ENCODE results near the gene SPECC1L.

SPECC1L gene

DNA sequence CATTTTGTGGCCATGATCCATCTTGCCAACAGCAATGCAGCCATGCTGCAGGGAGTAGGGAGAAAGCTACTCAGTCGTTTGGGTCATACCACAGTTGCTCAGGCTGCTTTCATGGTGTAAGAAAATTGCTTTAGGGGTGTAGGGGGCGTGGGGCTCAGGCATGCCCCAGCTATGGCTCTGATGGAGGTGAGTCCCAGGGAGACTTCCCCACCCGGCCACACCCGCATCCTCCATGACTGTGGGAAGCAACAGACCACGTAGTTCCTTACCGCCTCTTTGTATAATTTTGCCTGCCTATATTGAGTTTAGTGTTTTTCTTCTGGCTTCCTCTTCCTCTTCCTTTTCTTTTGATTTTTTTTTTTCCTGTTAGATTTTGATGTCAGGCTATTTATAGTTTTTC lies 58.8 kb downstream of the SPECC1L start:
- CTCF ChIA-PET, result interaction anchor here (0.8 to 1.6 kb wide), 2 partner anchors 99 to 195 kb away, joined by 3 read pairs; no protein-coding TSS in a partner anchor
- POLR2A ChIA-PET, result no interaction called here
- no peaks in the 10 kb centered on the region for H3K27me3 ChIP-seq (replicated peaks in 2 of 5; ENCODE audit: control insufficient read depth in 4 of 5, insufficient read depth in 5 of 5, low read length in 4 of 5)
- H3K36me3 ChIP-seq (ENCODE audit: control insufficient read depth in 4 of 4, insufficient read depth in 4 of 4, low read length in 3 of 4), result peaks cover 16 to 46% (median 22%) of the 10 kb centered on the region in 4 experiments
- no peak overlapping the region for H3K4me3 ChIP-seq (ENCODE audit: control insufficient read depth in 1 of 7, extremely low read depth in 1 of 7, insufficient read depth in 4 of 7, low read depth in 2 of 7, low read length in 6 of 7)
- no peak for DNase-seq
- 90% methylated on average over 2 of the region's 6 CpGs for WGBS (ENCODE audit: insufficient coverage)
- H3K9me3 ChIP-seq (ENCODE audit: control extremely low read depth in 1 of 5, control insufficient read depth in 4 of 5, insufficient read depth in 2 of 5, low read depth in 1 of 5, low read length in 4 of 5), result no peaks in the 10 kb centered on the region
- H3K27ac ChIP-seq (ENCODE audit: insufficient read depth in 1 of 2, low read depth in 1 of 2, low read length in 2 of 2, poor library complexity in 1 of 2, severe bottlenecking in 2 of 2), result no peak overlapping the region
- peaks cover 6 to 19% (median 14%) of the 10 kb centered on the region in 4 experiments for H3K4me1 ChIP-seq (ENCODE audit: control extremely low read depth in 1 of 4, control insufficient read depth in 4 of 4, insufficient read depth in 4 of 4, low read length in 3 of 4)

- POLR2A ChIA-PET, result no interaction called here
- H3K27me3 ChIP-seq (replicated peaks in 2 of 5; ENCODE audit: control insufficient read depth in 4 of 5, insufficient read depth in 5 of 5, low read length in 4 of 5), result no peaks in the 10 kb centered on the region
- peaks cover 10 to 24% (median 18%) of the 10 kb centered on the region in 4 experiments for H3K4me1 ChIP-seq (ENCODE audit: control extremely low read depth in 1 of 4, control insufficient read depth in 4 of 4, insufficient read depth in 4 of 4, low read length in 3 of 4)
- no peaks in the 10 kb centered on the region for H3K9me3 ChIP-seq (ENCODE audit: control extremely low read depth in 1 of 5, control insufficient read depth in 4 of 5, insufficient read depth in 2 of 5, low read depth in 1 of 5, low read length in 4 of 5)
- peaks cover 16 to 54% (median 25%) of the 10 kb centered on the region in 4 experiments for H3K36me3 ChIP-seq (ENCODE audit: control insufficient read depth in 4 of 4, insufficient read depth in 4 of 4, low read length in 3 of 4)
- H3K4me3 ChIP-seq (ENCODE audit: control insufficient read depth in 1 of 7, extremely low read depth in 1 of 7, insufficient read depth in 4 of 7, low read depth in 2 of 7, low read length in 6 of 7), result no peak overlapping the region
- WGBS (ENCODE audit: insufficient coverage), result no CpG with 5 or more reads among the region's 1 CpG
- DNase-seq, result no peak
- CTCF ChIA-PET, result interaction anchor here (0.5 kb wide), 1 partner anchor 137 kb away, joined by 3 read pairs; no protein-coding TSS in a partner anchor
- H3K27ac ChIP-seq (ENCODE audit: insufficient read depth in 1 of 2, low read depth in 1 of 2, low read length in 2 of 2, poor library complexity in 1 of 2, severe bottlenecking in 2 of 2), result no peak overlapping the region
These were observed 60.0 kb downstream of the SPECC1L start for GRCh38 chr22:24330636-24331035.

DNA sequence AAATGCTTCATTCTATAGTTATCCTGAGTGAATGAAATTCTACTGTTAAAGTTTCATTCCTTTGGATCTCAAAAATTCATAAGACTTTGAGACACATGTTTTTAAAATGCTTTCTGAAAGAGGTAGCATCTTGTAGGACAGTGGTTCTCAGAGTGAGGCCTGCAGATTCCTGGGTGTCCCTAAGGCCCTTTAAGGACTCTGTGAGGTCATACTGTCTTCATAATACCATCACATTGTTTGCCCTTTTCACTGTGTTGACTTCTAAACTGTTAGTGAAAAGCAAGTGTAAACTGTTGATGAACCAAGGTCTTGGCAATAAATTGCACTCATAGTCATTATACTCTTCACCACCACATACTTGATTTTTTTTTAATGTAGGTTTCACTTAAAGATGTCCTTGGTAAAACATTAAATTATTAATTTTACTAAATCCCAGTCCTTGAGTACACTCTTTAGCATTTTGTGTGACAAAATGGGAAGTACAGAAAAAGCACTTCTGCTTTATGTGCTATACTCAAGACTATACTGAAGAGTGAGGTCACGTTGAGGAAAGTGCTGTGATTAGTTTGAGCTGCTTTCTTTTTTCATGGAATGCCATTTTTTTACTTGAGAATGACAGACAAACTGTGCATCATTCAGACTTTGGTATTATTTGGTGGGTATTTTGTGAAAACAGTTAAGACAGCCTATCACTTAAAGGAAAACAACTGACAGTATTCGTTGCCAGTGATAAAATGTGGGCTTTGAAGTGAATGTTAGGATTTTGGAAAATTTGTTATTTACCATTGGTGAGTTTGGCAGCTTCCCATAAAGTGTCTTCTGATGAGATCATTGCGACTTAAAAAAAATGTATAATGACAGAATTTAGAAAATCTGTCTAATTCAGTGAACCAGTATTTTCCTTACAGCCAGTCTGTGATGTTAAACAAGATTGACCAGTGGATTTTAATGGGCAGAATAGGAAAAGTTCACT lies 61.1 kb downstream of the SPECC1L start:
- 33% methylated on average over 1 of the region's 3 CpGs for WGBS (ENCODE audit: insufficient coverage)

DNA sequence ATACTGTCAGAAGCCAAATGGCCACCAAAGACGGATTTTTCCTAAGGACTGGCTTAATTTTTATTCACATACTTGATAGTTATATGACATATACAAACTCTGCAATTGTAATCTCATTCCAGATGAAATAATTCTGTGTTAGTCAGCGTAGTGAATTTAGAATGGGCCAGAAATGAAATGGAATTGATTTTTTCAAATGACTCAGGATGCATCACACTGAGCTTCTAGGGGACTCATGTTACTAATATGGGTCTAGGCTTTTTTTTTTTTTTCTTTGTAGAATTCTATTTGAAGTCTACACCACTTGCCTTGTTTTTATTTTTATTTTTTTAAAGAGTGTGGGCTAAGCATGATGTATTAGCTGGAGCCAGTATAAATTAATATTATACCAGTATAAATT lies 62.7 kb downstream of the SPECC1L start:
- H3K27me3 ChIP-seq (replicated peaks in 2 of 5; ENCODE audit: control insufficient read depth in 4 of 5, insufficient read depth in 5 of 5, low read length in 4 of 5), result no peaks in the 10 kb centered on the region
- no peak overlapping the region for H3K27ac ChIP-seq (ENCODE audit: insufficient read depth in 1 of 2, low read depth in 1 of 2, low read length in 2 of 2, poor library complexity in 1 of 2, severe bottlenecking in 2 of 2)
- ChIA-PET CTCF (interaction anchor here (0.9 to 1.9 kb wide), 4 partner anchors 11 to 193 kb away, joined by 3 to 4 read pairs (median 4); no protein-coding TSS in a partner anchor), POLR2A (no interaction called here)
- WGBS (ENCODE audit: insufficient coverage), result 100% methylated on average over 1 of the region's 2 CpGs
- peaks cover 11 to 53% (median 23%) of the 10 kb centered on the region in 4 experiments for H3K36me3 ChIP-seq (ENCODE audit: control insufficient read depth in 4 of 4, insufficient read depth in 4 of 4, low read length in 3 of 4)
- no peaks in the 10 kb centered on the region for H3K9me3 ChIP-seq (ENCODE audit: control extremely low read depth in 1 of 5, control insufficient read depth in 4 of 5, insufficient read depth in 2 of 5, low read depth in 1 of 5, low read length in 4 of 5)
- peaks cover 9 to 19% (median 16%) of the 10 kb centered on the region in 4 experiments for H3K4me1 ChIP-seq (ENCODE audit: control extremely low read depth in 1 of 4, control insufficient read depth in 4 of 4, insufficient read depth in 4 of 4, low read length in 3 of 4)
- DNase-seq, result no peak
- H3K4me3 ChIP-seq (ENCODE audit: control insufficient read depth in 1 of 7, extremely low read depth in 1 of 7, insufficient read depth in 4 of 7, low read depth in 2 of 7, low read length in 6 of 7), result no peak overlapping the region

More for the DNA sequence above, 61.1 kb downstream of the SPECC1L start:
- CTCF ChIA-PET, result interaction anchor here (0.6 to 1.4 kb wide), 4 partner anchors 12 to 554 kb away, joined by 3 to 4 read pairs (median 3); no protein-coding TSS in a partner anchor
- Histone ChIP-seq H3K36me3 (ENCODE audit: control insufficient read depth in 4 of 4, insufficient read depth in 4 of 4, low read length in 3 of 4) (peaks cover 11 to 48% (median 25%) of the 10 kb centered on the region in 4 experiments), H3K27ac (ENCODE audit: insufficient read depth in 1 of 2, low read depth in 1 of 2, low read length in 2 of 2, poor library complexity in 1 of 2, severe bottlenecking in 2 of 2) (no peak overlapping the region), H3K27me3 (replicated peaks in 2 of 5; ENCODE audit: control insufficient read depth in 4 of 5, insufficient read depth in 5 of 5, low read length in 4 of 5) (no peaks in the 10 kb centered on the region), H3K4me3 (ENCODE audit: control insufficient read depth in 1 of 7, extremely low read depth in 1 of 7, insufficient read depth in 4 of 7, low read depth in 2 of 7, low read length in 6 of 7) (no peak overlapping the region), H3K9me3 (ENCODE audit: control extremely low read depth in 1 of 5, control insufficient read depth in 4 of 5, insufficient read depth in 2 of 5, low read depth in 1 of 5, low read length in 4 of 5) (no peaks in the 10 kb centered on the region), H3K4me1 (ENCODE audit: control extremely low read depth in 1 of 4, control insufficient read depth in 4 of 4, insufficient read depth in 4 of 4, low read length in 3 of 4) (peaks cover 9 to 19% (median 16%) of the 10 kb centered on the region in 4 experiments)
- POLR2A ChIA-PET, result no interaction called here
- peak; percentile 14 to 74 (median 58) for DNase-seq

- peaks cover 8 to 54% (median 25%) of the 10 kb centered on the region in 4 experiments for H3K36me3 ChIP-seq (ENCODE audit: control insufficient read depth in 4 of 4, insufficient read depth in 4 of 4, low read length in 3 of 4)
- no CpG with 5 or more reads among the region's 1 CpG for WGBS (ENCODE audit: insufficient coverage)
- peak in 1 of 3 donors; percentile 20 for DNase-seq
- H3K4me3 ChIP-seq (ENCODE audit: control insufficient read depth in 1 of 7, extremely low read depth in 1 of 7, insufficient read depth in 4 of 7, low read depth in 2 of 7, low read length in 6 of 7), result peak overlapping the region in 2 of 7 experiments; percentile 6 to 37
- H3K9me3 ChIP-seq (ENCODE audit: control extremely low read depth in 1 of 5, control insufficient read depth in 4 of 5, insufficient read depth in 2 of 5, low read depth in 1 of 5, low read length in 4 of 5), result no peaks in the 10 kb centered on the region
- CTCF ChIA-PET, result no interaction called here
- H3K27me3 ChIP-seq (replicated peaks in 2 of 5; ENCODE audit: control insufficient read depth in 4 of 5, insufficient read depth in 5 of 5, low read length in 4 of 5), result no peaks in the 10 kb centered on the region
- H3K27ac ChIP-seq (ENCODE audit: insufficient read depth in 1 of 2, low read depth in 1 of 2, low read length in 2 of 2, poor library complexity in 1 of 2, severe bottlenecking in 2 of 2), result peak overlapping the region in 1 of 2 experiments; percentile 68
- POLR2A ChIA-PET, result no interaction called here
- H3K4me1 ChIP-seq (ENCODE audit: control extremely low read depth in 1 of 4, control insufficient read depth in 4 of 4, insufficient read depth in 4 of 4, low read length in 3 of 4), result peaks cover 9 to 24% (median 16%) of the 10 kb centered on the region in 4 experiments
These were observed 64.9 kb downstream of the SPECC1L start for GRCh38 chr22:24335496-24335895.

DNA sequence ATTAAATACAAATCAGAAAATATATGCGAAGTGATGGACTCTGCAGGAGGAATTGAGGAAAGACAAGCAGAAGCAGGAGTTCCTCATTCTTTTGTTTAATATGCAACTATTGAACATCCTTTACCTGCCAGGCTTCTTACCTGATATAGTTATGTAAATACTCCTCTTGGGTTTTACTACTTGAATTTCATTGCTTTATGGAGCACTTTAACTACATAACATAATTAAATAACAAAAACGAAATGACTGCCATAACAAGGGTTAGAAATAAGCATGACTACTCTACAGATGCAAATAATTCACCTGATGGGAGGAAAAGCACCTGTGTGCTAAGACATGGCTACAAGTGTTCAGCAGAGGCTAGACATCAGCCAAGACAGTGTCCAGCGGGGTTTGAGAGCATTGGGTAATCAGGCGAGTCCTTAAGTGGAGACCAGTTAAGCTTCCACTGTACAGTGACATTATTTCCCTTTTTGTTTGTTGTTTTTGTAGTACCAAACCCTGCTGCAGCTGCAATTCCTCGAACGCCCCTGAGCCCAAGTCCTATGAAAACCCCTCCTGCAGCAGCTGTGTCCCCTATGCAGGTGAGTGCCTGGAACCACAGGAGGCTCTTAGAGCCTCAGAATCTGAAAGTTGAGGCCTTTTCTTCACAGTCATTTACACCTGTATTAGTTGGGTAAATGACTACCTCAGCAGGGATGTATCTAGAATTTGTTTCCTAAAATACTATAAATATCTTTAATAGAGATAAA lies 67.4 kb downstream of the SPECC1L start:
- H3K9me3 ChIP-seq (ENCODE audit: control extremely low read depth in 1 of 5, control insufficient read depth in 4 of 5, insufficient read depth in 2 of 5, low read depth in 1 of 5, low read length in 4 of 5), result no peaks in the 10 kb centered on the region
- H3K27me3 ChIP-seq (replicated peaks in 2 of 5; ENCODE audit: control insufficient read depth in 4 of 5, insufficient read depth in 5 of 5, low read length in 4 of 5), result no peaks in the 10 kb centered on the region
- H3K4me3 ChIP-seq (ENCODE audit: control insufficient read depth in 1 of 7, extremely low read depth in 1 of 7, insufficient read depth in 4 of 7, low read depth in 2 of 7, low read length in 6 of 7), result no peak overlapping the region
- 98% methylated on average over 5 of the region's 6 CpGs for WGBS (ENCODE audit: insufficient coverage)
- no peak for DNase-seq
- no peak overlapping the region for H3K27ac ChIP-seq (ENCODE audit: insufficient read depth in 1 of 2, low read depth in 1 of 2, low read length in 2 of 2, poor library complexity in 1 of 2, severe bottlenecking in 2 of 2)
- POLR2A ChIA-PET, result no interaction called here
- H3K36me3 ChIP-seq (ENCODE audit: control insufficient read depth in 4 of 4, insufficient read depth in 4 of 4, low read length in 3 of 4), result peaks cover 17 to 66% (median 37%) of the 10 kb centered on the region in 4 experiments
- peaks cover 9 to 22% (median 12%) of the 10 kb centered on the region in 4 experiments for H3K4me1 ChIP-seq (ENCODE audit: control extremely low read depth in 1 of 4, control insufficient read depth in 4 of 4, insufficient read depth in 4 of 4, low read length in 3 of 4)
- CTCF ChIA-PET, result interaction anchor here (1.6 kb wide), 1 partner anchor 10 kb away, joined by 4 read pairs; no protein-coding TSS in a partner anchor
